Measurements from ENCODE around the gene FBXL22.

Gene FBXL22
- long read RNA-seq, partial matches to known transcripts: 0 of 1 reads
- long read RNA-seq, other reads (novel, unspliced or antisense): 1 of 1 reads

- H3K27ac ChIP-seq (replicated peaks): no peak within 1 kb of the TSS
- no peak within 1 kb of the TSS for H3K4me3 ChIP-seq (replicated peaks; ENCODE audit: insufficient read depth, low read length)
- TF ChIP-seq SPI1 (IDR thresholded peaks at IDR 0.05; ENCODE audit: borderline replicate concordance, low read depth) (no peak), GABPA (IDR thresholded peaks at IDR 0.05; ENCODE audit: low read depth) (no peak), CTCF (IDR thresholded peaks at IDR 0.05; ENCODE audit: insufficient read depth, low read length) (no peak), POLR2AphosphoS5 (IDR thresholded peaks at IDR 0.05; ENCODE audit: low read depth) (no peak), REST (IDR thresholded peaks at IDR 0.05; ENCODE audit: insufficient replicate concordance, low read depth) (no peak)
- H3K27me3 ChIP-seq (ENCODE audit: insufficient read depth, poor library complexity, severe bottlenecking): no peaks in the 10 kb centered on the region
- no peak for DNase-seq (ENCODE audit: low read depth in 1 of 2, low spot score in 1 of 2)
Measured at GRCh38 chr15:63597038-63597790, at the start of gene FBXL22. FBXL22 (plus strand) TSS chr15:63597387; CDS start chr15:63597393, 6 bp downstream.

GRCh38 chr15:63551400-63551799, 45.8 kb upstream of the FBXL22 start:
- H3K27ac ChIP-seq (replicated peaks): no peak overlapping the region
- no peak overlapping the region for H3K4me3 ChIP-seq (replicated peaks; ENCODE audit: insufficient read depth, low read length)
- no peak for DNase-seq (ENCODE audit: low read depth in 1 of 2, low spot score in 1 of 2)
- no peaks in the 10 kb centered on the region for H3K27me3 ChIP-seq (ENCODE audit: insufficient read depth, poor library complexity, severe bottlenecking)
- TF ChIP-seq SPI1 (IDR thresholded peaks at IDR 0.05; ENCODE audit: borderline replicate concordance, low read depth) (no peak), POLR2AphosphoS5 (IDR thresholded peaks at IDR 0.05; ENCODE audit: low read depth) (no peak), GABPA (IDR thresholded peaks at IDR 0.05; ENCODE audit: low read depth) (no peak), CTCF (IDR thresholded peaks at IDR 0.05; ENCODE audit: insufficient read depth, low read length) (no peak), REST (IDR thresholded peaks at IDR 0.05; ENCODE audit: insufficient replicate concordance, low read depth) (no peak)

GRCh38 chr15:63553388-63553791, 43.8 kb upstream of the FBXL22 start:
- DNase-seq (ENCODE audit: low read depth in 1 of 2, low spot score in 1 of 2): no peak
- Histone ChIP-seq H3K27me3 (ENCODE audit: insufficient read depth, poor library complexity, severe bottlenecking) (no peaks in the 10 kb centered on the region), H3K27ac (replicated peaks) (no peak overlapping the region), H3K4me3 (replicated peaks; ENCODE audit: insufficient read depth, low read length) (no peak overlapping the region)
- TF ChIP-seq GABPA (IDR thresholded peaks at IDR 0.05; ENCODE audit: low read depth) (no peak), POLR2AphosphoS5 (IDR thresholded peaks at IDR 0.05; ENCODE audit: low read depth) (no peak), CTCF (IDR thresholded peaks at IDR 0.05; ENCODE audit: insufficient read depth, low read length) (no peak), REST (IDR thresholded peaks at IDR 0.05; ENCODE audit: insufficient replicate concordance, low read depth) (no peak)
